Erythroblast (primary cell): Measurements from ENCODE around the gene ANK3.

ENCODE experiments used
- GATA1 ChIP-seq: IDR thresholded peaks from 2 replicates; pipeline ENCODE4 v1.6.1; 2011; ENCODE audit warnings: low read depth, mild to moderate bottlenecking, control low read depth, low read length, moderate library complexity
- POLR2A ChIP-seq: IDR thresholded peaks from 2 replicates; pipeline ENCODE4 v1.6.1; 2011; ENCODE audit warnings: mild to moderate bottlenecking, low read length

DNA sequence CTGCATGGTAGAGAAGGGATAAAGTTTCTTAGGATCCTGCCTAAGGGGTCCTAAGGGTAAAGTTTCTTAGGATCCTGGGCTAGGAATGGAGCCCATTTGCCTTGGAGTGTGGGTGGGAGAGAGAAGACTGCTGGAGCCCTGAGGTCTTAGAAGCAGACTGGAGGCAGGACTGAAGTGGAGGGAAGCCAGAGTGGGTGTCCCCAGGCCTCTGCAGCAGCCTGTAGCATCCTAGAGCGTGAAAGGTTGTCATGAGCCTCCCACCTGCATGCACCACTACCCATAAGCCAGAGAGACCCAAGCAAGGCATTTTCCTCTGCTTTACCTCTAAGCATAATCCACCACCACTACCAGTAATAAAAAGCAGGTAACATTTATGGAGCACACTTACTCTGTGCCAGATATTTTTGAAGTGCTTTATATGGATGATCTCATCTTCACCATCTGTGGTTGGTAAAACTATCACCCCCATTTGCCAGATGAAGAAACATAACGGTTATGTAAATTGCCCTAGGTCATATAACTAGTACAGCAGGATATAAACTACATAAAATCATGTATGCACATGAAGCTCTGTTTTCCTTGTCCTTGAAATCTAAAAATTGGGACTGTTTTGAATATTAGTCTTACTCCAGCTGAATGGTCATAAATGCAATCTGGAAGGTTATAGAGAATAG lies 379.8 kb downstream of the ANK3 start:
- no peak for TF ChIP-seq POLR2A
- TF ChIP-seq GATA1 = no peak
